Stimulated activated naive CD8-positive, alpha-beta T cell treated with anti-CD3 and anti-CD28 coated beads, Interleukin-15, amount 100 ng/mL, for 72 hours (primary cell): ENCODE measurements around the gene SHROOM3.

ENCODE experiments used
- ATAC-seq: fragments of 150-1000 bp; cut with Tn5 transposase; 2 replicates; pipeline ENCODE4 v1.10.0; 2021; ENCODE audit warnings: mild to moderate bottlenecking, moderate library complexity
- DNase-seq, 2 donors: peaks; one replicate each; pipeline ENCODE4 v3.0.0; 2021 to 2022
- H3K27ac Mint-ChIP-seq, 2 donors: one replicate each; pipeline ENCODE4 v1.8.0; 2022; ENCODE audit warnings: mild to moderate bottlenecking in 2 of 2, mixed read lengths in 2 of 2, moderate library complexity in 2 of 2
- H3K27me3 Mint-ChIP-seq: one replicate; pipeline ENCODE4 v1.8.0; 2022; ENCODE audit warnings: mixed read lengths
- H3K4me1 Mint-ChIP-seq: one replicate; pipeline ENCODE4 v1.8.0; 2022; ENCODE audit warnings: mild to moderate bottlenecking, mixed read lengths
- H3K4me3 Mint-ChIP-seq, 2 donors: one replicate each; pipeline ENCODE4 v1.8.0; 2022; ENCODE audit warnings: mild to moderate bottlenecking in 2 of 2, mixed read lengths in 2 of 2, moderate library complexity in 1 of 2
- H3K9me3 Mint-ChIP-seq, 2 donors: one replicate each; pipeline ENCODE4 v1.8.0; 2022; ENCODE audit warnings: mixed read lengths in 2 of 2

The SHROOM3 gene

GRCh38 chr4:76751612-76752343, 316.7 kb downstream of the SHROOM3 start:
- no peak for ATAC-seq
- no peak for DNase-seq
- peaks cover 13% of the 10 kb centered on the region for H3K4me1 Mint-ChIP-seq

GRCh38 chr4:76752861-76753501, 318.0 kb downstream of the SHROOM3 start:
- peak overlapping the region in 1 of 2 donors; percentile 36 for H3K27ac Mint-ChIP-seq
- H3K4me3 Mint-ChIP-seq: no peak overlapping the region
- H3K27me3 Mint-ChIP-seq: peaks cover 50% of the 10 kb centered on the region
- peaks cover 7 to 8% of the 10 kb centered on the region in 2 donors for H3K9me3 Mint-ChIP-seq
- DNase-seq (no peak), ATAC-seq (peak; percentile 58)
- H3K4me1 Mint-ChIP-seq: peaks cover 21% of the 10 kb centered on the region

More at GRCh38 chr4:76751612-76752343, 316.7 kb downstream of the SHROOM3 start:
- Mint-ChIP-seq H3K27ac (no peak overlapping the region), H3K27me3 (peaks cover 42% of the 10 kb centered on the region), H3K4me3 (no peak overlapping the region), H3K9me3 (peaks cover 7 to 8% of the 10 kb centered on the region in 2 donors)

- Mint-ChIP-seq H3K9me3 (peaks cover 7 to 8% of the 10 kb centered on the region in 2 donors), H3K4me1 (peaks cover 21% of the 10 kb centered on the region), H3K27ac (no peak overlapping the region), H3K4me3 (no peak overlapping the region), H3K27me3 (peaks cover 44% of the 10 kb centered on the region)
- no peak for ATAC-seq
- no peak for DNase-seq
Observed at GRCh38 chr4:76753814-76754213, 318.8 kb downstream of the SHROOM3 start.

- ATAC-seq (peak; percentile 6), DNase-seq (no peak)
- H3K4me1 Mint-ChIP-seq: peaks cover 26% of the 10 kb centered on the region
- no peak overlapping the region for H3K27ac Mint-ChIP-seq
- peaks cover 7 to 8% of the 10 kb centered on the region in 2 donors for H3K9me3 Mint-ChIP-seq
- no peak overlapping the region for H3K4me3 Mint-ChIP-seq
- H3K27me3 Mint-ChIP-seq: peaks cover 38% of the 10 kb centered on the region
Observed at GRCh38 chr4:76754439-76754838, 319.4 kb downstream of the SHROOM3 start.

- H3K4me3 Mint-ChIP-seq: no peak overlapping the region
- no peak for ATAC-seq
- peaks cover 7 to 8% of the 10 kb centered on the region in 2 donors for H3K9me3 Mint-ChIP-seq
Observed at GRCh38 chr4:76755756-76756155, 320.7 kb downstream of the SHROOM3 start.

GRCh38 chr4:76756416-76756815, 321.4 kb downstream of the SHROOM3 start:
- H3K9me3 Mint-ChIP-seq: peaks cover 5 to 8% of the 10 kb centered on the region in 2 donors
- H3K4me3 Mint-ChIP-seq: no peak overlapping the region
- H3K4me1 Mint-ChIP-seq: peaks cover 28% of the 10 kb centered on the region
- ATAC-seq (no peak), DNase-seq (no peak)
- H3K27me3 Mint-ChIP-seq: peaks cover 25% of the 10 kb centered on the region
- H3K27ac Mint-ChIP-seq: no peak overlapping the region

More at GRCh38 chr4:76755756-76756155, 320.7 kb downstream of the SHROOM3 start:
- Mint-ChIP-seq H3K27me3 (peaks cover 27% of the 10 kb centered on the region), H3K27ac (no peak overlapping the region), H3K4me1 (peaks cover 28% of the 10 kb centered on the region)
- DNase-seq: no peak

GRCh38 chr4:76757418-76757939, 322.4 kb downstream of the SHROOM3 start:
- no peaks in the 10 kb centered on the region for H3K9me3 Mint-ChIP-seq
- H3K27ac Mint-ChIP-seq: no peak overlapping the region
- H3K4me3 Mint-ChIP-seq: no peak overlapping the region
- H3K27me3 Mint-ChIP-seq: peaks cover 20% of the 10 kb centered on the region
- DNase-seq (no peak), ATAC-seq (no peak)
- H3K4me1 Mint-ChIP-seq: peaks cover 28% of the 10 kb centered on the region

GRCh38 chr4:76758290-76758882, 323.4 kb downstream of the SHROOM3 start:
- Mint-ChIP-seq H3K27me3 (peaks cover 26% of the 10 kb centered on the region), H3K4me3 (no peak overlapping the region), H3K27ac (no peak overlapping the region), H3K9me3 (no peaks in the 10 kb centered on the region), H3K4me1 (peaks cover 22% of the 10 kb centered on the region)
- DNase-seq (no peak), ATAC-seq (peak; percentile 10)

- Mint-ChIP-seq H3K4me1 (peaks cover 22% of the 10 kb centered on the region), H3K9me3 (no peaks in the 10 kb centered on the region), H3K27me3 (peaks cover 26% of the 10 kb centered on the region), H3K4me3 (no peak overlapping the region), H3K27ac (no peak overlapping the region)
- DNase-seq (no peak), ATAC-seq (peak; percentile 82)
Observed at GRCh38 chr4:76758996-76759395, 324.0 kb downstream of the SHROOM3 start.

GRCh38 chr4:76760193-76760592, 325.2 kb downstream of the SHROOM3 start:
- Mint-ChIP-seq H3K4me3 (no peak overlapping the region), H3K4me1 (peaks cover 22% of the 10 kb centered on the region), H3K9me3 (no peaks in the 10 kb centered on the region), H3K27me3 (peaks cover 35% of the 10 kb centered on the region), H3K27ac (no peak overlapping the region)
- ATAC-seq (no peak), DNase-seq (no peak)

GRCh38 chr4:76762137-76763130, 327.4 kb downstream of the SHROOM3 start:
- H3K27me3 Mint-ChIP-seq: peaks cover 19% of the 10 kb centered on the region
- no peak for DNase-seq
- ATAC-seq: no peak
- no peak overlapping the region for H3K27ac Mint-ChIP-seq
- H3K9me3 Mint-ChIP-seq: no peaks in the 10 kb centered on the region
- H3K4me3 Mint-ChIP-seq: no peak overlapping the region
- H3K4me1 Mint-ChIP-seq: peaks cover 22% of the 10 kb centered on the region

GRCh38 chr4:76764251-76764650, 329.2 kb downstream of the SHROOM3 start:
- no peaks in the 10 kb centered on the region for H3K9me3 Mint-ChIP-seq
- no peak for DNase-seq
- no peak overlapping the region for H3K4me3 Mint-ChIP-seq
- peaks cover 17% of the 10 kb centered on the region for H3K27me3 Mint-ChIP-seq
- no peak overlapping the region for H3K27ac Mint-ChIP-seq
- H3K4me1 Mint-ChIP-seq: peaks cover 8% of the 10 kb centered on the region
- ATAC-seq: no peak

- no peak for ATAC-seq
- Mint-ChIP-seq H3K4me3 (no peak overlapping the region), H3K4me1 (peaks cover 4% of the 10 kb centered on the region), H3K27me3 (peaks cover 17% of the 10 kb centered on the region), H3K9me3 (peaks cover 3 to 5% of the 10 kb centered on the region in 2 donors), H3K27ac (no peak overlapping the region)
- DNase-seq: no peak
Observed at GRCh38 chr4:76765473-76766183, 330.6 kb downstream of the SHROOM3 start.

- ATAC-seq: no peak
- H3K4me1 Mint-ChIP-seq: peaks cover 4% of the 10 kb centered on the region
Observed at GRCh38 chr4:76767983-76768382, 333.0 kb downstream of the SHROOM3 start.

More at GRCh38 chr4:76767983-76768382, 333.0 kb downstream of the SHROOM3 start:
- H3K27ac Mint-ChIP-seq: no peak overlapping the region
- peaks cover 3 to 11% of the 10 kb centered on the region in 2 donors for H3K9me3 Mint-ChIP-seq
- peaks cover 9% of the 10 kb centered on the region for H3K27me3 Mint-ChIP-seq
- no peak overlapping the region for H3K4me3 Mint-ChIP-seq
- no peak for DNase-seq
